Fibroblast of villous mesenchyme (primary cell): ENCODE results near the gene CCDC33. TPM values are rescaled to one million over a fixed set of nuclear protein-coding genes. Genes with fewer than 3 reads are reported as not detected.

Experiments
- DNase-seq: peaks from one replicate; pipeline ENCODE4 v3.0.0-alpha.2; 2010; ENCODE audit warnings: low read depth
- H3K4me3 ChIP-seq: 2 replicates; pipeline ENCODE4 v1.5.1; 2011; ENCODE audit warnings: low read depth, mild to moderate bottlenecking, low read length
- CTCF ChIP-seq: IDR thresholded peaks from 2 replicates; pipeline ENCODE4 v1.5.1; 2012; ENCODE audit warnings: low read depth, mild to moderate bottlenecking, low read length; ENCODE audit not compliant: insufficient read depth
- total RNA-seq: library from RNA; depleted of rRNA; stranded (reverse); fragments of >200 nt; gene quantifications from 2 replicates; pipeline ENCODE4 v1.2.3, GENCODE V29; 2012

Gene CCDC33
- total RNA-seq, 1 donor, result 0.86 TPM

- DNase-seq, result no peak
- H3K4me3 ChIP-seq, result no peak overlapping the region
- TF ChIP-seq CTCF, result no peak
Observed at GRCh38 chr15:74377831-74378766, 142.0 kb downstream of the CCDC33 start.

GRCh38 chr15:74378848-74379247 lies 142.7 kb downstream of the CCDC33 start:
- no peak for TF ChIP-seq CTCF
- peak; percentile 69 for DNase-seq
- H3K4me3 ChIP-seq, result no peak overlapping the region

- no peak overlapping the region for H3K4me3 ChIP-seq
- TF ChIP-seq CTCF, result no peak
- no peak for DNase-seq
Observed at GRCh38 chr15:74380361-74381189, 144.4 kb downstream of the CCDC33 start.

- no peak for DNase-seq
- TF ChIP-seq CTCF, result no peak
- H3K4me3 ChIP-seq, result no peak overlapping the region
Observed at GRCh38 chr15:74381190-74381453, 145.0 kb downstream of the CCDC33 start.

GRCh38 chr15:74381481-74381880 lies 145.4 kb downstream of the CCDC33 start:
- no peak for DNase-seq
- TF ChIP-seq CTCF, result no peak
- no peak overlapping the region for H3K4me3 ChIP-seq

- TF ChIP-seq CTCF, result peak; percentile 95
- no peak overlapping the region for H3K4me3 ChIP-seq
- peak; percentile 74 for DNase-seq
Observed at GRCh38 chr15:74382004-74382816, 146.1 kb downstream of the CCDC33 start.
